Measurements from ENCODE around the gene DVL1. TPM values are rescaled to one million over a fixed set of nuclear protein-coding genes. Genes with fewer than 3 reads are reported as not detected.

DVL1 gene
- total RNA-seq, 1 donor from 2014 or later: 72.7 TPM

DNA sequence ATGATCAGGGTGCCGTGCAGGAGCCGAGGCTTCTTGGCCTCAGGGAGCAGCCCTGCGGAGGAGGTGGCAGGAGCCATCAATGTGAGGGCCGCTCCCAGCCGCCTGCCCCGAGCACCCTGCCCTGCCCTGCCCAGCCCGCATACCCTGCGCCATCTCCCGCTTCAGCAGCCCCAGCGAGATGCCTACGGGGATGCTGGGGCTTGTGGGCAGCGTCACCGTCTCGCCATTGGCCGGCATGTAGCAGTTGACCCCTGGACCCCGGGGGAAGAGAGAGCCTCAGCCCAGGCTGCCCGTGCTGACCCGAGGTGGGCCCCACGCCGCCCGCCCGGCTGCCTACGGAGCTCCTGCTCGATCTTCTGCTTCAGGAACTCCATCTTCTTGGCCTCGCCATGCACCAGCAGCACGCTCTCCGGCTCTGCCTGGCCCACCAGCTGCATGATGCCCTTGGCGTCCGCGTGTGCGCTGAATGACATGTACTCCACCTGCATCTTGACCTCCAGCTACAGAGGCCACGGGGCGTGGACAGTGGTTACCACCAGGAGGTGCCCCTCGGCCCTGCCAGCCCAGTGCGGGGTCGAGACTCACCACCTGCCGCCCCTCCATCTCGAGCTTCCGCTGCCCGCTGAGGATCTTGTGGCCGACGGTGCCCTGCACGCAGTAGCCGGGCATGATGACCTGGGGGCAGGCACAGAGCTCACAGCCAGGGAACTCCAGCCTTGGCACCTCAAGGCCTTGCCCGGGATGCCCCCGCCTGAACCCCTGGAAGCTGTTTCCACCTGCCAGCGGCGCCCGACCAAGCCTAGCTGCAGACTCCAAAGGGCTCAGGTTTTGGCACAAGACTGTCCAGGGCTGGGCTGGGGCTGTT is 36.5 kb downstream of the DVL1 start:
- no peak for DNase-seq (ENCODE audit: low spot score)

DNA sequence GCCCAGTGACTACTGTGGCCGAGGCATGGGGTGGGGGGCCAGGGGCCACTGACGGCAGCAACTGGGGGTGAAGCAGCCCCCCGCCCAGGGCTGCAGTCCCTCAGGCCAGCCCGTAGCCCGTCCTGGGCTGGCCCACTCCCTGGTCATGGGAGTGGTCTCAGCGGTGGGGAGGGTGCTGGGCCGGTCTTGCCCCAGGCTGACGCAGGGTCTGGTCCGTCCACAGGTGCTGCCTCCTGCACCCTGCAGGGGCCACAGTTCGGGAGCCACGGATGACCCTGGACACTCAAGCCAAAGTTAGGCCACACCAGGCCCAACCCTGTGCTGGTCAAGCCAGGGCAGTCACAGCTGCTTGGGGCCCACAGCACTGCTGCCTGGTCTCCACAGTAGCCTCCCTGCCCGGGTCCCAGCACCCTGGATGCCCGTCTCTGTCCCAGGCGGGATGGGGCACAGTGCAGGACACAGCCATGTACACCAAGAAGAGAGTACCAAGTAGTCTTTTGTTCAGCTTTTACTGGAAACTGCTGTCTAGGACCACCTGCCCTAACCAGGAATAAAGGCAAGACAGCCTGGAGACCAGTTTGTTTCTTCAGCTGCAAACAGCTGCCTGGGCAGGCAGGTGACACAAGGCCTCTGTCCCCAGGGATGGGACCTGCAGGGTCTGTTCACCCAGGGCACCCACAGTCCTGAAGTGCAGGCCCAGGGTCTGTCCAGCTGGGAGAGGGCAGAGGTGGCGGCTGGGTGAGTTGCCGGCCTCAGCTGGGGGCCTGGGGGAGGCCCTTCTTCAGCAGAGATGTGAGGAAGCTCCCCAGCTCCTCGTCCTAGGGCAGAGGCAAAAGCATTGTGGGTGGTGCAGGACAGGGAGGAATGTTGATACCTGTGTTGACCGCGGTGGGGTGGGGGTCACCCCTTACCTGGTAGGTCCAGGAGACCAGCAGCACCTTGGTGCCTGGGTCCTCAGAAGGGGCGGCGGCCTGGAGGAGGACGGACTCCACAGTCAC is 37.8 kb downstream of the DVL1 start:
- no peak for DNase-seq (ENCODE audit: low spot score)

DNA sequence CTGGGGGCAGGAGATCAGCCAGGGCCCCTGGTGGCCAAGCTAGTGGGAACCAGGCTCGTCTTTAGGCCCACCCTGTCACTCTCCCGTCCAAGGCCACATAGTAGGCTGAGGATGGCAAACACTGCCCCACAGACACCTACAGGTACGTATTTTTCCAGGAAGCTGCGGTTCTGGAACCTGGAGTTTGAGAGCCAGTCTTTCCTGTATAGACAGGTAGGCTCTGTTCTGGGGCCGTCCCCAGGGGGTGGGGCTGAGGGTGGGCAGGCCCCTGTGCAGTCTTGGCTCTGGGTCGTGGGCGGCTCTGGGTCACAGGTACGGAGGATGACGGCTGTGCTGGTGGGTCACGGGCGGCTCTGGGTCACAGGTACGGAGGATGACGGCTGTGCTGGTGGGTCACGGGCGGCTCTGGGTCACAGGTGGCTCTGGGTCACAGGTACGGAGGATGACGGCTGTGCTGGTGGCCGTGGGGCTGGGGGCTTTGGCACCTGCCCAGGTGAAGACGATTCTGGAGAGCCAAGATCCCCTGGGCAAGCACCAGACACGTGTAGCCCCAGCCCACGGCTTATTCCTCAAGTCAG is 38.7 kb downstream of the DVL1 start:
- DNase-seq (ENCODE audit: low spot score): no peak

DNA sequence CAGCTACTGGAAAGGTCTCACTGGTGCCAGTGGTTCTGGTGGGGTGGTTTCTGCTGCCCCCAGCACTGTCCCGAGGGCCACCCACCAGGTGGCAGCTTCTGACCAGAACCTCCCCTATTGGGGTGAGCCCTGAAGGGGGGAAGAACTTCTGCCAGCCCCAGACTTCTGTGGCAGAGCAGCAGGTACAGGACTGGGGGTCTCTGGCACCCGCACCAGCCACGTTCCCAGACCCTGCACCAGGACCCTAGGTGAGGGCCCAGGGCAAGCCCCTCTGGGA is 39.2 kb downstream of the DVL1 start:
- no peak for DNase-seq (ENCODE audit: low spot score)

DNA sequence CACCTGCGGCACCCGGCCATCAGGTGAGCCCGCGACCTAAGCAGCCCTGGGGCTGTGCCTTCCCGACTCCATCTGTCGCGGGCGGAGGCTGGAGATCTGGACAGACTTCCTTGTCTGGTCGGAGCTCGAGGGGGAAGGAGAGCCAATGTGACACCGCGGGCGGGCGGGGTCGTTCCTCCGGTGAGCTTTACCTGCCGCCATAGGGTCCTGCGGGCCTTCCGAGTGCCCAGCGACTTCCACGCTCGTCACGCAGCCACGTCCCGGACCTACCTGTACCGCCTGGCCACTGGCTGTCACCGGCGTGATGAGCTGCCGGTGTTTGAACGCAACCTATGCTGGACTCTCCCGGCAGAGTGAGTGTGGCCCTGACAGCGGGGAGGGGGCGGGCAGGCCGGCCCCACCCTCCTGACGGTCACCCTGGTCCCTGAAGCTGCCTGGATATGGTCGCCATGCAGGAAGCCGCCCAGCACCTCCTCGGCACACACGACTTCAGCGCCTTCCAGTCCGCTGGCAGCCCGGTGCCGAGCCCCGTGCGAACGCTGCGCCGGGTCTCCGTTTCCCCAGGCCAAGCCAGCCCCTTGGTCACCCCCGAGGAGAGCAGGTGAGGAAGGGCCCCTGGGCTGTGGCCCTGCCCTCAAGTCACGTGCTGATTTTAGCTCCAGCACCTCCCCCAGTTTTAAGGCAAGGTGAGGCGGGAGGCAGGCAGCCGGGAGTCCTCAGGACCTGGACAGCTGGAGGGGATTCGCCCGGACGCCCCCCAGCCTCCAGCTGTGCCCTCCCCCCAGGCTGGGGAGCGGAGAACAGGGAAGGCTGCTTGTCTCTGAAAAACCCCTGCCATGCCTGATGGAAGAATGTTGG is 39.7 kb downstream of the DVL1 start:
- no peak for DNase-seq (ENCODE audit: low spot score)

DNA sequence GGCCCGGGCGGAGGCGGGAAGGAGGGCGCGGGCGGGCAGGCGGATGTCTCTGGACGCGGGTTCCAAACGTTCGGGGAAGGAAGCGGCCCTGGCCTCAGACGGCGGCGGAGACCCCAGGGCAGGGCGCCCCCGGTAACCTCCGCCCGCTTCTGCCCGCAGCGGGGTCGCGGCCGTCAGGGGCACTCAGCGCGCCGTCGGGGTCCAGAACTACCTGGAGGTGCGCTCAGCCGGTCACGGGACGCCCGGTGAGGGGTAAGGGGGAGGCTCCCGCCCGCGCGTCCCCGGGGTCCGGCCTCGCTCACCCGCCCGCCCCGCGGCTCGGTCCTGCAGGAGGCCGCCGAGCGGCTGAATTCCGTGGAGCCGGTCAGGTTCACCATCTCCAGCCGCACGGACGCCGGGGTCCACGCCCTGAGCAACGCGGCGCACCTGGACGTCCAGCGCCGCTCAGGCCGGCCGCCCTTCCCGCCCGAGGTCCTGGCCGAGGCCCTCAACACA is 40.4 kb downstream of the DVL1 start:
- DNase-seq (ENCODE audit: low spot score): no peak

DNA sequence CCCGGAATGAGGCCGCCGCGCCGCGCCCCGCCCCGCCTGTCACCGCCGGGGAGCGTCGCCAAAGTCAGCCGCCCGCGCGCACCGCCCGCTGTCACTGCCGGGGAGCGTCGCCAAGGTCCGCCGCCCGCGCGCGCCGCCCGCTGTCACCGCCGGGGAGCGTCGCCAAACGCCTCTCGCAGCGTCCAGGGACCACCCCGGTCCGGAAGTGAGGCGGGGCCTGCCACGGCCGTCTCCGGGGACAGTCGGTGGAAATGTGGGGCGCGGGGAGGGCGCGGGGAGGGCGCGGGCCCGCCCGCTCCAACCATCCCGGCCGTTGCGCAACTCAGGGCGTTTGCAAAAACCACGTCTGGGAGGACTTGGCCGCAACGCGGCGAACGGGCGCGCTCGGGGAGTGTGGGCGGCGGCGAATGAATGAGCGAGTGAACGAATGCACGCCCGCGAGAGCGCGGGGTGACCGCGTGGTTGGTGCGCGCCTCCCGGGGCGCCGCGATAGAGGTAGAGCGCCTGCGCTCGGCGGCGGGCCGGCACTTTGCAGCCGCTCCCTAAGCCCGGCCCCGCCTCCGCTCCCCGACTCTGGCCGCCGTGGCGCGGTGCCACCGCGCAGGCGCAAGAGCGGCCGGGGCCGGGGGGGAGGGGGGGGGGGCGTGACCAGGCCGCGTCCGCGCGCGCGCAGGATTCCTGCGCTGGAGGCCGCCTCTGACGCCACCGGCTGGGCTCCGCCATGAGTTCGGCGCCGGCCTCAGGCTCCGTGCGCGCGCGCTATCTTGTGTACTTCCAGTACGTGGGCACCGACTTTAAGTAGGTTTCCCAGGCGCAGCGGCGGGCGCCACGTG is 41.1 kb downstream of the DVL1 start, which contains the start of the genes ACAP3 and PUSL1:
ACAP3 (minus strand) TSS at position 8 of the 833 bp plus-strand sequence. CDS start 115 bp downstream, outside the sequence.
PUSL1 (plus strand) TSS at position 675 of the 833 bp plus-strand sequence; CDS start at position 722, 47 bp downstream.
- DNase-seq (ENCODE audit: low spot score): peak; percentile 87

DNA sequence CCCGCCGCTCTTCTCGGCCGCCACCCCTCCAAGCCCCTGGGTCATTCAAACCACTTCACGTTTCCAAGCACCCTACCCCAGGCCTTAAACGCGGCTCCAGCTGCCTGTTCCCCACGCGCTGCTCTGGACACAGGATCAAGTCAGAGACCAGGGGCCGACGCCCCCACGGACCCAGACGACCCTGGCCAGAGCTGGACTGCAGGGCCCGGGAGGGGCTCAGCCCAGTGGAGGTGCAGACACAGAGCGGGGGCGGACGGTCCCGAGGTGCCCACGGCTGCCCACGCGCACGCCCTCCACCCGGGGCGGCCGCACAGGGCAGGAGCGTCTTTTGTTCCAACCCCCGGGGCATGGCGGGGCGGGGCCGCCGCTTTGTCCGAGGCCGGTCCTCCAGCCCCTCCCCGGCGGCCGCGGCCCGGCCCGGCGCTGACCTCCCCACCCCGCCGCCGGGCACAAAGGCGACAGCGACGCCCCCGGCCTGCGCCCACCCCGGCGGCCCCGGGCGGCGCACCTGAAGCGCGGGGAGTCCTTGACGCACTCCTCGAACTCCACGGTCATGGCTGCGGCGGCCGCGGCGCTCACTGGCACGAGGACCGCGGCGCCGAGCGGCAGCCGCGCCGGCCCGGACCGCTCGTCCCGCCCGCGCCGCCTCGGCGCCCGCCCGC is 41.8 kb downstream of the DVL1 start:
- no peak for DNase-seq (ENCODE audit: low spot score)

DNA sequence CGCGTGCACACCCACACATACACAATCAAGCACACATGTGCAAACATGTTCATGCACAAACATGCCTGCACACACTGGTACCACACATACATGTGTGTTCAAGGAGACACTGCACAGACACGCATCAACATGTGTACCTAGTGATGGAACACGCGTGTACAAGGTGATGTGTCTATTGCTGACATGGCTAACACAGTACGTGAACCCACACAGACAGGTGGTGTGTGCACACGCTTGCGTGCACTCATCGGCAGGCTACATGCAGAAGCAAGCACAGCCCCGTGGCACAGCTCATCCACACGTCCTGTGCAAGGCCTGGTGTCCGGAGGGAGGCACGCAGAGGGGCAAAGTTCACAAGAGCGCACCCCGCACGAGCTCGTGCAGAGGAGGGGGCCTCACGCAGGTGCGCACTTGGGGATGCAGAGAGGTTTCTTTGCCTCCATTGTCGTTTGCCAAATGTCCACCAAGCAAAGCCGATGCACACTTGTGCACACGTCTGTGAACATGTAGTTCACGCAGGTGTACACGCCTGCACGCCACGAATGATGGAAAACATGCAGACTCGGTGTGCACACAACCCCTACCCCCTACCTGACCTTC is 42.5 kb downstream of the DVL1 start:
- DNase-seq (ENCODE audit: low spot score): no peak

DNA sequence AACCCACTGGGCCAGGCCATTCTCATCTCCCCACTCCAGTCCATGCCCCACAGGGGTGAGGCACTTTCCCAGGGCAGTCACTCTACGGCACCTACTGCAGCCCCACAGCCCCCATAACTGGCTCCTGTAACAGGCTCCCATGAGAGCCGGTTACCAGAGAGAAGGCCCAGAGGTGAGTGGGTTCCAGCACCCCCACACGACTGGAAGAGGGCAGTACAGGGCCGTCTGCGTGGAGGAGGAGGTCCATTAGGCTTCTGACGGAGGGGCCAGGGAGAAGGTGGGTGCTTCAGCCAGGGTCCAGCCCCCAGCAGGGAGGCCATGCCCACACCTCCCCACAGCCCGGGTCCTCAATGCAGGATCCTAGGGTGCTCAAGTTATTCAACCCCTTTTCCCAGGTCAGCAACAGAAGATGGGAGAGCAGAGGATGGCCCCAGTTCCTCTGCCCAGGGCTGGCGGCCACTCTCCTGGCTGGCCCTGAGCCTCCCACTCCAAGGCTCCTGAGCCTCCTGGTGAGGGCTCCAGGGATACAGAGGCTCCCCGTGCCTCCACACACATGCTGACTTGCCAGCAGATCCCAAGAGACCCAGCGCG is 43.1 kb downstream of the DVL1 start:
- DNase-seq (ENCODE audit: low spot score): no peak

DNA sequence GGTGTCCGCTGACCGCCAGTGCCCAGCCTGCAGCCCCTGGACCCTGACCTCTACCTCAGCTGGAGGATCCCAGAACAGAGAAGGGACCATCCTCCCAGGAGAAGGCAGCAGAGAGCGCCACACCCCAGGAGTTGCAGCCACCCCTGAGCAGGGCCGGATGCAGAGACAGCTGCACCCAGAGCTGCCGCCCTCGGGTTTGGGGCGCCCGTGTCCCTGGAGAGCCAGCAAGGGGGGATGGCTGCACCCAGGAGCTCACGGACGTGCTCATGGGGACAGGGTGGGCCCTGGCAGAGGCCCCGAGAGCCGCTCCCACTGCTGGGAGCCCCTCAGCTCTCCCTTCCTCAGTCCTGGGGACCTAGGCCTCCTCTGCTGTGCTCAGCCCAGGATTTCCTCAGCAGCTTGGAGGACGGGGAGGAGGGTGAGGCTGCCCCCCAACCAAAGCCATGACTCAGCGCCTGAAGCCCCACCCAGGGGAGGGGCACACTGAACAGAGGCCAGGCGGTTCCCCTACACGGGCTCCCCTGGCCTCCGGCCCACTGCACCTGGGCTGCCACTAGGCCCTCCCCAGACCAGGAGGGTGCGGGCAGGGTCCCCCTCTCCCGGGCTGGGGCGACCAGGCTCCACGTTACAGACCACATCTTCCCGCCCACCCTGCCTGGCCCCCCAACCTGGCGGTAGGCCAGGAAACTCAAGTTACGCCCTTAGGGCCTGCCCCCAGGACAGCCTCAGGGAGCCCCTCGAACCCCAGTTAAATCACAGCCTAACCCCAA is 43.7 kb downstream of the DVL1 start:
- peak; percentile 51 for DNase-seq (ENCODE audit: low spot score)

DNA sequence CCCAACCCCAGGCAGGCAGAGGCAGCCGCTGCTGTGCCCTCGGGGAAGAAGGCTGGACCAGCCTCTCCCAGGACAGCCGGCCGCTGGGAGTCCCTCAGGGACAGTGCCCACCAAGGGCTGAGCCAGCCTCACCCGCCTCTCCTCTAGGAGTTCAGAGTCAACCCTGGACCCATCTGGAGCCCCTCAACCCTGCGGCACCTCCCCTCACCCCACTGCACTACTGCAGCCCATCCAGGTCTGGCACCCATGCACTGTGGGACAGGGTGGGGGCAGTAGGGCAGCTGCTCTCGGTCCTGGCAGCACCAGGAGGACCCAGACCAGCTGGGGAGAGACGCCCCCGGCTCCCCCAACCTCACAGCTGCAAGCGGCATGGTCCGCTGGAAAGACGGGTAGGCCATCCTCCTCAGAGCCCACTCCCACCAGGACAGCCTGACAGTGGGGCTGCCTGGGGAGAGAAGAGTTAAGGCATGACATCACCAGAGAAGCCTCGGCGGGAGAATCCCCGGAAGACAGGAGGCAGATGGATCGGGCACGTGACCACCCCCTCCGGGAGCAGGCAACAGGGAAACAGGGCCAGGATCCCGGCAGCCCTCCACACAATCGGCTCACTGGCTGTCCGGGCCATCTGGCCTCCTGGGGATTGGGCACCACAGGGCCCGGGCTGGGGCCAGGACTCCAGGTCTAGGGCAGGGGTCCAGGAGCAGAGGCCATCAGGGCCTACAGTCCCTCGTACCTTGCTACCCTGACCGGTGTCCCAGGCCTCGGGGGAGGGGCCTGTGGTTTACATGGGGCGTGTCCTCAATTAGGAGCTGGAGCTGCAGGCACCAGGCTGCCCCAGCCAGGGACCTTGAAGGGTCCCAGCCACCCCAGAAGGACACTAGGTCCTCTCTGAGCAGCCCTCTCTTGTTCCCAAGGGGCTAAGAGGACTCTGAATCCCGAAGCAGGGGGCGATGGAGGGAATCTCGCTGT is 44.6 kb downstream of the DVL1 start:
- DNase-seq (ENCODE audit: low spot score): peak; percentile 87

DNA sequence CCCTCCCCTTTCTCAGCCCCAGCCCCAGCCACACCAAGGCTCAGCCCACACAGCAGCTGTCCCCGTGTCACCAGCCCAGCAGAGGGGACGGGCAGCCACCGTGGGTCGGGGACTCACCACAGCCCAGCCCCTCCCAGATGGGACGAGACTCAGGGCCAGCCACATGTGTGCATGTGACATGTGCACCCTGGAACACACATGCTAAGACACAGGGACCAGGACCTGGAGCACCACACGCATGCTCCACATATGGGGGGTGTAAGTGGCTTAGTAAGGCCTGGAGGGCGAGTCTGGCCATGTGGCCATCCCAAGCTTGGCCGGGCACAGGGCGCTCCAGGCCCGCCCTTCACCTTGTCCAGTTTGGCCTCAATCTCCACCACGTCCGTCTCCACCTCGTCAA is 45.5 kb downstream of the DVL1 start:
- DNase-seq (ENCODE audit: low spot score): no peak

DNA sequence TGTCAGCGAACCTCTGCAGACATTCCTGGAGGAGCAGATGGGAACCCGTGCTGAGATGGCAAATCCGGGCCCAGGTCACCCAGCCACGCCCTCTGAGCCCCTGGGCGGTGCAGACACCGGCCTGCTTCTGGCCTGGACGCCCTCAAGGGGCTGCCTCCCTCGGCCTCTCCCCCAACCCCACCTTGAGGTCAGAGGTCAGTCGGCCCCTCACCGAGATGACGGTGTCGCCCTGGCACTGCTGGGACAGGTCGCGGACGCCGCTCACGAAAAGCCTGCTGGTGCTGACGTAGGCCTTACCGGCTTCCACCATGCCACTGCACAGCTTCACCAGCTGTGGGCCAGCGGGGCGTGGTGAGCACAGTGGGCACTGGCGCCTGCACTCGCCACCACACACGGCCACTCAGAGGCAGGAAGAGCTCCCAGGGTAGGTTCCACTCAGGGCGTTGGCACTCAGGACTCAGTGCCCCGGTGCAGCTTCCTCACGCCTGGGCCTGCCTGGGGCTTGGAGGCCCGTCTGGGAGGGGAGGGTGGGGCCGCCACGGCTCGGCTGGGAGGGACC is 46.2 kb downstream of the DVL1 start:
- DNase-seq (ENCODE audit: low spot score): no peak

DNA sequence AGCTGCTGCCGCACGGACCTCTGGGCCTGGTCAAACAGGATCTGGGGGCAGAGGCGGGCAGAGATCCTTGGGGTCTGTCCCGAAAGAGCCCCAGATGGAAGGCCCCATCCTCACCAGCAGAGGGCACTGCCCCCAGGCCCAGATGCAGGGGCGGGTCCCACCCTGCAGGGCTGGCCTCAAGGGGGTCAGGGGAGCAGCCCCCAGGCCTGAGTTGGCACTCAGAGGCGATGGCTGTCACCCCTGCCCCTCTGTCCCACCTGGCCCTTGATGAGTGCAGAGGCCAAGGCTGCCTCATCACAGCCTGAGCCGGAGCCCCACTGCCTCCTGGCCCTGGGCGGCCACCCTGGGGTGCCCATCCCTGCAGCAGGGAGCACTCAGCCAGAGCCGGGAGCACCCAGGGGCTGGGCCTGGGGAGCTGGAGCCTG is 47.2 kb downstream of the DVL1 start:
- no peak for DNase-seq (ENCODE audit: low spot score)

DNA sequence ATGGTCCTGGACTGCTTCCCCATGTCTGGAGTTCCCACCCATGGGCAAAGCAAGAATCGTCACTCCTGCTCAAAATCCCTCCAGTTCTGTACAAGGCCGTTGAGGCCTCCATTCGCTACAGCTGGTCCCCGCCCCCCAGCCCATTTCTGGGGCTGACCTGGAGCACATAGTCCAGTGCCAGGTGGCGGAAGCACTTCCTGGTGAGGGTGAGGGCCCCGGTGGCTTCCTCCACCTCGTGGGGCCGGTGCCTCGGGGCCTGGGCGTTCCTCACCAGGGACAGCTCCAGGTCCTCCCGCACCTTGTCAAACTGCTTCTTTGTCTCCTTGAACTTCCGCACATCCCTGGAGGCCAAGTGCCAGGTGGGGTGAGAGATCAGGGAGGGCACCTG is 48.9 kb downstream of the DVL1 start:
- DNase-seq (ENCODE audit: low spot score): no peak

Measured in mucosa of gallbladder (tissue), 1 donor.